Measurements from ENCODE around the gene CTDP1.

The CTDP1 gene

GRCh38 chr18:79772108-79772864 lies 92.7 kb downstream of the CTDP1 start:
- Mint-ChIP-seq H3K4me3 (no peak overlapping the region), H3K4me1 (no peaks in the 10 kb centered on the region), H3K9me3 (peaks cover 6% of the 10 kb centered on the region), H3K27ac (no peak overlapping the region), H3K36me3 (no peaks in the 10 kb centered on the region)
- ATAC-seq (no peak), DNase-seq (ENCODE audit: low spot score in 2 of 2) (no peak)

GRCh38 chr18:79772865-79773696 lies 93.5 kb downstream of the CTDP1 start:
- no peak overlapping the region for H3K4me3 Mint-ChIP-seq
- no peaks in the 10 kb centered on the region for H3K4me1 Mint-ChIP-seq
- no peak overlapping the region for H3K27ac Mint-ChIP-seq
- no peak for ATAC-seq
- H3K36me3 Mint-ChIP-seq: no peaks in the 10 kb centered on the region
- no peaks in the 10 kb centered on the region for H3K9me3 Mint-ChIP-seq
- DNase-seq (ENCODE audit: low spot score in 2 of 2): no peak

- Mint-ChIP-seq H3K27ac (no peak overlapping the region), H3K4me3 (no peak overlapping the region), H3K9me3 (no peaks in the 10 kb centered on the region), H3K36me3 (no peaks in the 10 kb centered on the region), H3K4me1 (no peaks in the 10 kb centered on the region)
- DNase-seq (ENCODE audit: low spot score in 2 of 2): no peak
- ATAC-seq: no peak
These were observed 94.5 kb downstream of the CTDP1 start for GRCh38 chr18:79774111-79774510.

GRCh38 chr18:79775441-79776221 lies 96.0 kb downstream of the CTDP1 start:
- DNase-seq (ENCODE audit: low spot score in 2 of 2) (no peak), ATAC-seq (no peak)
- Mint-ChIP-seq H3K27ac (no peak overlapping the region), H3K4me3 (no peak overlapping the region), H3K4me1 (no peaks in the 10 kb centered on the region), H3K36me3 (no peaks in the 10 kb centered on the region), H3K9me3 (no peaks in the 10 kb centered on the region)

- H3K4me1 Mint-ChIP-seq: no peaks in the 10 kb centered on the region
- H3K27ac Mint-ChIP-seq: no peak overlapping the region
- no peak for DNase-seq (ENCODE audit: low spot score in 2 of 2)
- no peak overlapping the region for H3K4me3 Mint-ChIP-seq
- H3K9me3 Mint-ChIP-seq: no peaks in the 10 kb centered on the region
- no peak for ATAC-seq
- no peaks in the 10 kb centered on the region for H3K36me3 Mint-ChIP-seq
These were observed 97.1 kb downstream of the CTDP1 start for GRCh38 chr18:79776674-79777073.

GRCh38 chr18:79778291-79778791 lies 98.7 kb downstream of the CTDP1 start:
- Mint-ChIP-seq H3K9me3 (no peaks in the 10 kb centered on the region), H3K27ac (no peak overlapping the region), H3K4me3 (no peak overlapping the region), H3K36me3 (no peaks in the 10 kb centered on the region), H3K4me1 (no peaks in the 10 kb centered on the region)
- ATAC-seq (no peak), DNase-seq (ENCODE audit: low spot score in 2 of 2) (no peak)

GRCh38 chr18:79779021-79779699 lies 99.6 kb downstream of the CTDP1 start:
- H3K4me1 Mint-ChIP-seq: no peaks in the 10 kb centered on the region
- H3K36me3 Mint-ChIP-seq: no peaks in the 10 kb centered on the region
- ATAC-seq (no peak), DNase-seq (ENCODE audit: low spot score in 2 of 2) (no peak)
- no peak overlapping the region for H3K27ac Mint-ChIP-seq
- H3K4me3 Mint-ChIP-seq: no peak overlapping the region
- no peaks in the 10 kb centered on the region for H3K9me3 Mint-ChIP-seq

- no peak for ATAC-seq
- Mint-ChIP-seq H3K4me1 (no peaks in the 10 kb centered on the region), H3K4me3 (no peak overlapping the region)
These were observed 100.1 kb downstream of the CTDP1 start for GRCh38 chr18:79779700-79780190.

GRCh38 chr18:79780547-79780946 lies 100.9 kb downstream of the CTDP1 start:
- H3K27ac Mint-ChIP-seq: no peak overlapping the region
- no peak for DNase-seq (ENCODE audit: low spot score in 2 of 2)
- ATAC-seq: no peak
- no peaks in the 10 kb centered on the region for H3K4me1 Mint-ChIP-seq
- no peak overlapping the region for H3K4me3 Mint-ChIP-seq
- no peaks in the 10 kb centered on the region for H3K36me3 Mint-ChIP-seq
- no peaks in the 10 kb centered on the region for H3K9me3 Mint-ChIP-seq

More at GRCh38 chr18:79779700-79780190, 100.1 kb downstream of the CTDP1 start:
- Mint-ChIP-seq H3K36me3 (no peaks in the 10 kb centered on the region), H3K9me3 (no peaks in the 10 kb centered on the region), H3K27ac (no peak overlapping the region)
- DNase-seq (ENCODE audit: low spot score in 2 of 2): no peak

GRCh38 chr18:79781331-79781941 lies 101.8 kb downstream of the CTDP1 start:
- Mint-ChIP-seq H3K9me3 (no peaks in the 10 kb centered on the region), H3K4me1 (no peaks in the 10 kb centered on the region), H3K4me3 (no peak overlapping the region), H3K27ac (no peak overlapping the region), H3K36me3 (no peaks in the 10 kb centered on the region)
- no peak for DNase-seq (ENCODE audit: low spot score in 2 of 2)
- no peak for ATAC-seq

GRCh38 chr18:79782566-79783308 lies 103.1 kb downstream of the CTDP1 start:
- H3K27ac Mint-ChIP-seq: no peak overlapping the region
- H3K4me1 Mint-ChIP-seq: no peaks in the 10 kb centered on the region
- DNase-seq (ENCODE audit: low spot score in 2 of 2) (no peak), ATAC-seq (no peak)
- no peak overlapping the region for H3K4me3 Mint-ChIP-seq
- H3K9me3 Mint-ChIP-seq: no peaks in the 10 kb centered on the region
- no peaks in the 10 kb centered on the region for H3K36me3 Mint-ChIP-seq

- Mint-ChIP-seq H3K4me3 (no peak overlapping the region), H3K9me3 (no peaks in the 10 kb centered on the region), H3K36me3 (no peaks in the 10 kb centered on the region), H3K4me1 (no peaks in the 10 kb centered on the region), H3K27ac (no peak overlapping the region)
- no peak for DNase-seq (ENCODE audit: low spot score in 2 of 2)
- no peak for ATAC-seq
These were observed 104.7 kb downstream of the CTDP1 start for GRCh38 chr18:79784071-79784913.

Data from stimulated activated effector memory CD8-positive, alpha-beta T cell treated with anti-CD3 and anti-CD28 coated beads, Interleukin-12 subunit alpha, Interleukin-12 subunit beta, amount 100 ng/mL, for 72 hours (primary cell).